ENCODE data around the gene IGFBPL1. TPM values are rescaled to one million over a fixed set of nuclear protein-coding genes. Genes with fewer than 3 reads are reported as not detected.
A peak's percentile ranks its signal among the peaks of the same experiment; 100 is the strongest.

Gene IGFBPL1
- total and polyA plus RNA-seq, 2 of the 13 experiments (the other 11 are each of a cell fraction or from before 2014, with no cell fraction given) = 0.24 TPM; not detected in 1

- TF ChIP-seq ZNF280B (CRISPR knock-in tag; IDR thresholded peaks at IDR 0.05; ENCODE audit: borderline replicate concordance) (no peak; the same call in 1 of the 2 replicates), ZNF800 (CRISPR knock-in tag; IDR thresholded peaks at IDR 0.05) (peak; percentile 68), PPARG (CRISPR knock-in tag; conservative IDR thresholded peaks at IDR 0.05) (peak; percentile 80), JUN (CRISPR knock-in tag; IDR thresholded peaks at IDR 0.05) (peak; percentile 76; the same call in 1 of the 2 replicates), NPAS2 (CRISPR knock-in tag; IDR thresholded peaks at IDR 0.05; ENCODE audit: borderline replicate concordance) (peak; percentile 95), ZNF224 (CRISPR knock-in tag; IDR thresholded peaks at IDR 0.05) (peak; percentile 69; the same call in 1 of the 2 replicates), ZNF333 (CRISPR knock-in tag; IDR thresholded peaks at IDR 0.05; ENCODE audit: borderline replicate concordance) (no peak), AHR (CRISPR knock-in tag; IDR thresholded peaks at IDR 0.05) (peak; percentile 49; the same call in 1 of the 2 replicates), ZZZ3 (CRISPR knock-in tag; IDR thresholded peaks at IDR 0.05; ENCODE audit: borderline replicate concordance) (no peak), CHD4 (IDR thresholded peaks at IDR 0.05; ENCODE audit: borderline replicate concordance, low read length) (0 out of 2 replicates have a peak, but pooled peaks have one; percentile 61), ZNF329 (CRISPR knock-in tag; IDR thresholded peaks at IDR 0.05; ENCODE audit: low read depth) (no peak), FOXC1 (CRISPR knock-in tag; IDR thresholded peaks at IDR 0.05; ENCODE audit: borderline replicate concordance) (0 out of 2 replicates have a peak, but pooled peaks have one; percentile 51), FOSL1 (CRISPR knock-in tag; IDR thresholded peaks at IDR 0.05; ENCODE audit: borderline replicate concordance) (peak; percentile 72; the same call in 1 of the 2 replicates), PRPF4 (IDR thresholded peaks at IDR 0.05; ENCODE audit: low read depth, low read length, poor library complexity, severe bottlenecking) (no peak), SIX4 (CRISPR knock-in tag; IDR thresholded peaks at IDR 0.05) (peak; percentile 84), ZNF12 (CRISPR knock-in tag; IDR thresholded peaks at IDR 0.05) (peak; percentile 72), ZNF629 (CRISPR knock-in tag; conservative IDR thresholded peaks at IDR 0.05) (peak; percentile 59; the same call in 1 of the 2 replicates), NFRKB (IDR thresholded peaks at IDR 0.05) (no peak), ATF1 (CRISPR knock-in tag; IDR thresholded peaks at IDR 0.05) (peak; percentile 45; the same call in 1 of the 2 replicates), ZNF556 (CRISPR knock-in tag; IDR thresholded peaks at IDR 0.05; ENCODE audit: borderline replicate concordance) (peak; percentile 51; the same call in 1 of the 2 replicates), ZNF232 (CRISPR knock-in tag; IDR thresholded peaks at IDR 0.05; ENCODE audit: borderline replicate concordance) (0 out of 2 replicates have a peak, but pooled peaks have one; percentile 86), SALL1 (CRISPR knock-in tag; IDR thresholded peaks at IDR 0.05) (peak; percentile 97), ZNF788 (CRISPR knock-in tag; IDR thresholded peaks at IDR 0.05; ENCODE audit: borderline replicate concordance) (peak; percentile 80; the same call in 1 of the 2 replicates), POLR2A (IDR thresholded peaks at IDR 0.05; ENCODE audit: insufficient read depth in 1 of 2, low read depth in 2 of 2, low read length in 2 of 2) (peak in 1 of 2 experiments; percentile 49; a peak in 2 of 4 replicates), SRY (CRISPR knock-in tag; IDR thresholded peaks at IDR 0.05) (no peak), ZNF34 (CRISPR knock-in tag; IDR thresholded peaks at IDR 0.05; ENCODE audit: borderline replicate concordance) (0 out of 2 replicates have a peak, but pooled peaks have one; percentile 65)
- TF ChIP-seq, protein P1, sequence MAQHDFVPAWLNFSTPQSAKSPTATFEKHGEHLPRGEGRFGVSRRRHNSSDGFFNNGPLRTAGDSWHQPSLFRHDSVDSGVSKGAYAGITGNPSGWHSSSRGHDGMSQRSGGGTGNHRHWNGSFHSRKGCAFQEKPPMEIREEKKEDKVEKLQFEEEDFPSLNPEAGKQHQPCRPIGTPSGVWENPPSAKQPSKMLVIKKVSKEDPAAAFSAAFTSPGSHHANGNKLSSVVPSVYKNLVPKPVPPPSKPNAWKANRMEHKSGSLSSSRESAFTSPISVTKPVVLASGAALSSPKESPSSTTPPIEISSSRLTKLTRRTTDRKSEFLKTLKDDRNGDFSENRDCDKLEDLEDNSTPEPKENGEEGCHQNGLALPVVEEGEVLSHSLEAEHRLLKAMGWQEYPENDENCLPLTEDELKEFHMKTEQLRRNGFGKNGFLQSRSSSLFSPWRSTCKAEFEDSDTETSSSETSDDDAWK (CRISPR knock-in tag; IDR thresholded peaks at IDR 0.05) = no peak
These were observed 43.3 kb downstream of the IGFBPL1 start (continued) for GRCh38 chr9:38380872-38381534.

All from HepG2 (cell line).